ENCODE results near the gene BTN3A1. TPM values are rescaled to one million over a fixed set of nuclear protein-coding genes. Genes with fewer than 3 reads are reported as not detected.

The BTN3A1 gene
- total and polyA plus RNA-seq, 2 experiments from 2014 or later, result 12.9 to 18.4 TPM

GRCh38 chr6:26380256-26380655, 21.8 kb upstream of the BTN3A1 start:
- Histone ChIP-seq H3K79me2 (peaks cover 8% of the 10 kb centered on the region), H4K20me1 (ENCODE audit: insufficient read depth, poor library complexity, severe bottlenecking) (no peaks in the 10 kb centered on the region), H3K27ac (no peak overlapping the region), H3K4me2 (no peak overlapping the region), H3K4me3 (no peak overlapping the region), H3K9me2 (replicated peaks; ENCODE audit: insufficient read depth) (no peaks in the 10 kb centered on the region), H3K36me3 (replicated peaks; ENCODE audit: insufficient read depth, low read depth) (no peaks in the 10 kb centered on the region), H3K27me3 (no peaks in the 10 kb centered on the region), H2AFZ (no peak overlapping the region), H3K9me3 (ENCODE audit: low read depth) (no peaks in the 10 kb centered on the region), H3K4me1 (ENCODE audit: insufficient read depth) (peaks cover 4% of the 10 kb centered on the region)
- WGBS (ENCODE audit: low lambda C conversion rate, missing lambda C conversion rate), result 80% methylated on average over 3 of the region's 3 CpGs
- DNase-seq (ENCODE audit: low spot score), result no peak
- TF ChIP-seq CTCF (IDR thresholded peaks at IDR 0.05; ENCODE audit: poor library complexity) (no peak), EZH2phosphoT487 (IDR thresholded peaks at IDR 0.05; ENCODE audit: low read depth, severe bottlenecking, unreplicated experiment) (no peak), EZH2 (IDR thresholded peaks at IDR 0.05; ENCODE audit: borderline replicate concordance) (no peak)

- Histone ChIP-seq H3K4me3 (no peak overlapping the region), H3K4me2 (no peak overlapping the region), H3K27ac (no peak overlapping the region), H3K4me1 (ENCODE audit: insufficient read depth) (peaks cover 4% of the 10 kb centered on the region), H3K79me2 (peaks cover 8% of the 10 kb centered on the region), H3K9me2 (replicated peaks; ENCODE audit: insufficient read depth) (no peaks in the 10 kb centered on the region), H4K20me1 (ENCODE audit: insufficient read depth, poor library complexity, severe bottlenecking) (no peaks in the 10 kb centered on the region), H3K36me3 (replicated peaks; ENCODE audit: insufficient read depth, low read depth) (no peaks in the 10 kb centered on the region), H3K9me3 (ENCODE audit: low read depth) (no peaks in the 10 kb centered on the region), H2AFZ (no peak overlapping the region), H3K27me3 (no peaks in the 10 kb centered on the region)
- 92% methylated on average over 6 of the region's 6 CpGs for WGBS (ENCODE audit: low lambda C conversion rate, missing lambda C conversion rate)
- DNase-seq (ENCODE audit: low spot score), result no peak
- TF ChIP-seq CTCF (IDR thresholded peaks at IDR 0.05; ENCODE audit: poor library complexity), result no peak
- no peak for TF ChIP-seq EZH2phosphoT487 (IDR thresholded peaks at IDR 0.05; ENCODE audit: low read depth, severe bottlenecking, unreplicated experiment)
- TF ChIP-seq EZH2 (IDR thresholded peaks at IDR 0.05; ENCODE audit: borderline replicate concordance), result no peak
Observed at GRCh38 chr6:26382121-26382520, 20.0 kb upstream of the BTN3A1 start.

- Histone ChIP-seq H3K27ac (peak overlapping the region; percentile 79), H3K9me3 (ENCODE audit: low read depth) (no peaks in the 10 kb centered on the region), H2AFZ (peak overlapping the region; percentile 81), H3K4me1 (ENCODE audit: insufficient read depth) (peaks cover 4% of the 10 kb centered on the region), H4K20me1 (ENCODE audit: insufficient read depth, poor library complexity, severe bottlenecking) (no peaks in the 10 kb centered on the region), H3K4me3 (peak overlapping the region; percentile 48), H3K4me2 (peak overlapping the region; percentile 76), H3K9me2 (replicated peaks; ENCODE audit: insufficient read depth) (no peaks in the 10 kb centered on the region), H3K36me3 (replicated peaks; ENCODE audit: insufficient read depth, low read depth) (no peaks in the 10 kb centered on the region), H3K27me3 (no peaks in the 10 kb centered on the region), H3K79me2 (peaks cover 8% of the 10 kb centered on the region)
- peak; percentile 51 for DNase-seq (ENCODE audit: low spot score)
- TF ChIP-seq EZH2phosphoT487 (IDR thresholded peaks at IDR 0.05; ENCODE audit: low read depth, severe bottlenecking, unreplicated experiment) (no peak), CTCF (IDR thresholded peaks at IDR 0.05; ENCODE audit: poor library complexity) (no peak), EZH2 (IDR thresholded peaks at IDR 0.05; ENCODE audit: borderline replicate concordance) (no peak)
- 11% methylated on average over 7 of the region's 7 CpGs for WGBS (ENCODE audit: low lambda C conversion rate, missing lambda C conversion rate)
Observed at GRCh38 chr6:26383624-26384417, 18.3 kb upstream of the BTN3A1 start.
